Measurements from ENCODE around the gene HOXC12. TPM values are rescaled to one million over a fixed set of nuclear protein-coding genes. Genes with fewer than 3 reads are reported as not detected.

Gene HOXC12
- total and polyA plus RNA-seq, 2 of the 8 experiments (the other 6 are each of a cell fraction or from before 2014, with no cell fraction given), result not detected

DNA sequence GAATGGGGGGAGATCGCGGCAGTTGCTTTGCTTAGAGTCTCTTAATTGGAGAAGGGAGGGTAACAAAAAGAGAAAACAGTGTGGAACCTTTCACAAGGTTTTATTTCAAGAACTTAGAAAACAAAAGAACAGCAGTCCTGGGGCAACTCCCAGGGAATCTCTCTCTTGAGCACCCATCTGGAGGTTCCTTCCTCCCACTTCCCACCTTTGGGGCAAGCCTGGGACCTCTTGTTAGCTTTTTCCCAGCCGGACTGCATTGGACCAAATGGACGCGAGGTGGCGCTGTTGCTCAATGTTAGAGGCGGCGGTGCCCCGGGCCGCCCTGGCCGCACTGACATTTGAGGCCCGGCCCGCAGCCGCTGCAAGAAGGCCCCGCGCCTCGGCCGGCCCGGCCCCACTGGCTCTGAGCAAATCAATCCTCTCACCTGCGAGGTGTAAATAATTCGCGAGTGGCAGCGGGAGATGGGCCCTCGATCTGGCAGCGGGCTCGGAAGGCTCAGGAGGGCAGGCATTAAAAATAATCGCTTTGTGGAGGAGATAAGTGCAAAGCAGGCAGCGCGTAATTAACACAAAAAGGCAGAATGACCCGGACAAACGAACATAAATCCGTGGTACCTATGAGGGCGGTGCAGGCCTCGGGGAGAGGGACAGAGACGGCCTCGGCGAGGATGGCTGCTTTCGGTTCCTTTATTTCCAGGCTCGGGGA lies 51.3 kb downstream of the HOXC12 start:
- FAIRE-seq (peak; percentile 57), DNase-seq (ENCODE audit: low read depth in 1 of 2, low spot score in 2 of 2) (peak; percentile 50 to 98)
- Histone ChIP-seq H3K79me2 (ENCODE audit: control insufficient read depth in 1 of 2, insufficient read depth in 2 of 2, low read length in 2 of 2) (no peaks in the 10 kb centered on the region), H3K27me3 (replicated peaks in 1 of 4; ENCODE audit: control insufficient read depth in 3 of 4, extremely low read depth in 1 of 4, insufficient read depth in 3 of 4, low read length in 3 of 4) (peaks cover 97 to 100% (median 100%) of the 10 kb centered on the region in 4 experiments), H3K27ac (ENCODE audit: low read depth, low read length) (no peak overlapping the region), H3K9ac (replicated peaks in 1 of 4; ENCODE audit: extremely low read depth in 1 of 4, low read depth in 3 of 4, low read length in 3 of 4) (no peak overlapping the region), H3K23me2 (ENCODE audit: low read depth, low read length) (no peaks in the 10 kb centered on the region), H2AK5ac (ENCODE audit: low read depth, low read length) (no peak overlapping the region), H4K91ac (replicated peaks; ENCODE audit: insufficient read length, low read length) (no peak overlapping the region), H3K4ac (replicated peaks; ENCODE audit: insufficient read length, low read depth, low read length) (no peak overlapping the region), H2BK120ac (replicated peaks; ENCODE audit: low read depth, low read length) (no peak overlapping the region), H2BK5ac (ENCODE audit: low read depth, low read length) (no peak overlapping the region), H2BK15ac (ENCODE audit: low read length) (no peak overlapping the region), H3K4me2 (ENCODE audit: insufficient read depth in 1 of 2, low read depth in 2 of 2, low read length in 2 of 2) (no peak overlapping the region), H3K56ac (replicated peaks; ENCODE audit: insufficient read length, low read depth, low read length) (no peak overlapping the region), H3K79me1 (ENCODE audit: low read depth, low read length) (no peaks in the 10 kb centered on the region), H3K14ac (ENCODE audit: insufficient read length) (no peak overlapping the region), H3K9me3 (ENCODE audit: insufficient read depth in 2 of 2, low read depth in 1 of 2, low read length in 1 of 2) (no peaks in the 10 kb centered on the region), H2BK20ac (ENCODE audit: low read length) (no peak overlapping the region), H3K4me1 (replicated peaks in 1 of 4; ENCODE audit: control insufficient read depth in 3 of 4, insufficient read depth in 4 of 4, low read length in 3 of 4) (peaks cover 0 to 4% (median 0%) of the 10 kb centered on the region in 4 experiments; a peak in 2 of 7 replicates), H4K5ac (ENCODE audit: insufficient read length, low read depth, low read length) (no peak overlapping the region), H2BK12ac (ENCODE audit: low read depth, low read length) (no peak overlapping the region), H4K8ac (ENCODE audit: extremely low read depth, insufficient read depth, low read length) (0 out of 2 replicates have a peak overlapping the region, but pooled peaks have one; percentile 23), H3K23ac (ENCODE audit: insufficient read length) (no peak overlapping the region), H3K18ac (ENCODE audit: extremely low read depth, low read length) (no peak overlapping the region), H3K4me3 (ENCODE audit: extremely low read depth in 1 of 4, insufficient read depth in 2 of 4, low read depth in 3 of 4, low read length in 4 of 4) (no peak overlapping the region), H4K20me1 (replicated peaks in 1 of 2; ENCODE audit: control insufficient read depth in 1 of 2, insufficient read depth in 2 of 2, low read length in 2 of 2) (peaks cover 0 to 35% of the 10 kb centered on the region in 2 experiments), H2AFZ (ENCODE audit: low read length) (no peak overlapping the region), H3K36me3 (ENCODE audit: control insufficient read depth in 2 of 4, insufficient read depth in 4 of 4, low read length in 3 of 4) (peaks cover 0 to 2% (median 0%) of the 10 kb centered on the region in 4 experiments; a peak in 1 of 8 replicates)
- TF ChIP-seq RAD21 (IDR thresholded peaks at IDR 0.05 in 1 of 2, conservative IDR thresholded peaks at IDR 0.05 in 1 of 2; ENCODE audit: low read depth in 2 of 2, low read length in 2 of 2) (peak; percentile 98), YY1 (IDR thresholded peaks at IDR 0.05; ENCODE audit: low read depth, low read length) (no peak), POLR2A (IDR thresholded peaks at IDR 0.05; ENCODE audit: control extremely low read depth in 1 of 2, low read depth in 2 of 2, low read length in 2 of 2) (no peak), GABPA (IDR thresholded peaks at IDR 0.05; ENCODE audit: borderline replicate concordance, insufficient read depth, low read length) (peak; percentile 56; the same call in 1 of the 2 replicates), TCF12 (IDR thresholded peaks at IDR 0.05; ENCODE audit: low read depth, low read length) (0 out of 2 replicates have a peak, but pooled peaks have one; percentile 13), TBP (IDR thresholded peaks at IDR 0.05; ENCODE audit: low read depth, low read length) (0 out of 2 replicates have a peak, but pooled peaks have one; percentile 10), EZH2 (IDR thresholded peaks at IDR 0.05; ENCODE audit: low read depth, low read length, severe bottlenecking) (peak; percentile 47), SUZ12 (IDR thresholded peaks at IDR 0.05; ENCODE audit: low read length) (peak; percentile 78)
- TF ChIP-seq, protein P1, sequence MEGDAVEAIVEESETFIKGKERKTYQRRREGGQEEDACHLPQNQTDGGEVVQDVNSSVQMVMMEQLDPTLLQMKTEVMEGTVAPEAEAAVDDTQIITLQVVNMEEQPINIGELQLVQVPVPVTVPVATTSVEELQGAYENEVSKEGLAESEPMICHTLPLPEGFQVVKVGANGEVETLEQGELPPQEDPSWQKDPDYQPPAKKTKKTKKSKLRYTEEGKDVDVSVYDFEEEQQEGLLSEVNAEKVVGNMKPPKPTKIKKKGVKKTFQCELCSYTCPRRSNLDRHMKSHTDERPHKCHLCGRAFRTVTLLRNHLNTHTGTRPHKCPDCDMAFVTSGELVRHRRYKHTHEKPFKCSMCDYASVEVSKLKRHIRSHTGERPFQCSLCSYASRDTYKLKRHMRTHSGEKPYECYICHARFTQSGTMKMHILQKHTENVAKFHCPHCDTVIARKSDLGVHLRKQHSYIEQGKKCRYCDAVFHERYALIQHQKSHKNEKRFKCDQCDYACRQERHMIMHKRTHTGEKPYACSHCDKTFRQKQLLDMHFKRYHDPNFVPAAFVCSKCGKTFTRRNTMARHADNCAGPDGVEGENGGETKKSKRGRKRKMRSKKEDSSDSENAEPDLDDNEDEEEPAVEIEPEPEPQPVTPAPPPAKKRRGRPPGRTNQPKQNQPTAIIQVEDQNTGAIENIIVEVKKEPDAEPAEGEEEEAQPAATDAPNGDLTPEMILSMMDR (IDR thresholded peaks at IDR 0.05; ENCODE audit: control extremely low read depth in 1 of 3, insufficient read depth in 1 of 3, low read depth in 1 of 3, low read length in 3 of 3), result peak; percentile 88 to 97 (median 89)
- CTCF ChIA-PET (ENCODE audit: partially characterized antibody), result interaction anchor here (0.6 to 11.3 kb wide), 28 partner anchors 10 to 373 kb away, joined by 3 to 172 read pairs (median 4); partner anchors contain the start of genes HOXC10, HOXC4, HOXC5 and HOXC6
- WGBS, 2 experiments (ENCODE audit: extremely low coverage in 1 of 2, insufficient coverage in 1 of 2, insufficient read length in 1 of 2, insufficient replicate concordance in 2 of 2, low coverage in 1 of 2, low lambda C conversion rate in 2 of 2, missing lambda C conversion rate in 1 of 2), result 13% methylated on average over 39 of the region's 39 CpGs; no CpG with 5 or more reads in 1 of the 2 experiments
- POLR2A ChIA-PET (ENCODE audit: partially characterized antibody), result interaction anchor here (0.6 to 1.0 kb wide), 5 partner anchors 9 to 1821 kb away, joined by 3 read pairs; no protein-coding TSS in a partner anchor

All from H1 (cell line).